BE2C (cell line): ENCODE measurements around the gene TASP1.

ENCODE experiments used
- DNase-seq: peaks from one replicate; pipeline ENCODE4 v3.0.0-alpha.2; 2020
- H3K27me3 ChIP-seq: fragments of 250-450 bp; sonication (Bioruptor Pico); 2 replicates; pipeline ENCODE4 v1.5.1; 2020; ENCODE audit warnings: mild to moderate bottlenecking
- H3K36me3 ChIP-seq: fragments of 250-450 bp; sonication (Bioruptor Pico); 2 replicates; pipeline ENCODE4 v1.5.1; 2020; ENCODE audit warnings: mild to moderate bottlenecking
- H3K4me1 ChIP-seq: fragments of 250-450 bp; sonication (Bioruptor Pico); 2 replicates; pipeline ENCODE4 v1.5.1; 2020
- H3K4me3 ChIP-seq: 2 replicates; pipeline ENCODE4 v1.5.1; 2011; ENCODE audit warnings: low read depth, low read length
- H3K9me3 ChIP-seq: fragments of 250-450 bp; sonication (Bioruptor Pico); 2 replicates; pipeline ENCODE4 v1.5.1; 2020
- CTCF ChIP-seq: IDR thresholded peaks from 2 replicates; pipeline ENCODE4 v1.5.1; 2012; ENCODE audit warnings: mild to moderate bottlenecking, low read depth, low read length

The TASP1 gene

GRCh38 chr20:13587370-13587769 is 51.4 kb downstream of the TASP1 start:
- no peak for DNase-seq
- Histone ChIP-seq H3K9me3 (no peaks in the 10 kb centered on the region), H3K4me3 (no peak overlapping the region), H3K27me3 (no peaks in the 10 kb centered on the region), H3K4me1 (no peaks in the 10 kb centered on the region), H3K36me3 (peaks cover 7% of the 10 kb centered on the region)
- no peak for TF ChIP-seq CTCF

- no peak for DNase-seq
- no peak overlapping the region for H3K4me3 ChIP-seq
- no peaks in the 10 kb centered on the region for H3K9me3 ChIP-seq
- TF ChIP-seq CTCF: no peak
- H3K4me1 ChIP-seq: no peaks in the 10 kb centered on the region
- H3K27me3 ChIP-seq: no peaks in the 10 kb centered on the region
- peaks cover 7% of the 10 kb centered on the region for H3K36me3 ChIP-seq
Measured at GRCh38 chr20:13586133-13586532, 52.6 kb downstream of the TASP1 start.

- H3K36me3 ChIP-seq: peaks cover 6% of the 10 kb centered on the region
- H3K9me3 ChIP-seq: no peaks in the 10 kb centered on the region
- no peaks in the 10 kb centered on the region for H3K4me1 ChIP-seq
Measured at GRCh38 chr20:13581451-13581850, 57.3 kb downstream of the TASP1 start.

GRCh38 chr20:13580707-13581106 is 58.0 kb downstream of the TASP1 start:
- no peaks in the 10 kb centered on the region for H3K27me3 ChIP-seq
- H3K4me1 ChIP-seq: no peaks in the 10 kb centered on the region
- H3K9me3 ChIP-seq: no peaks in the 10 kb centered on the region
- no peak for DNase-seq
- H3K36me3 ChIP-seq: peaks cover 2% of the 10 kb centered on the region; the same call in 1 of the 2 replicates
- H3K4me3 ChIP-seq: no peak overlapping the region
- TF ChIP-seq CTCF: no peak

More at GRCh38 chr20:13581451-13581850, 57.3 kb downstream of the TASP1 start:
- Histone ChIP-seq H3K4me3 (no peak overlapping the region), H3K27me3 (no peaks in the 10 kb centered on the region)
- DNase-seq: no peak
- no peak for TF ChIP-seq CTCF

- no peaks in the 10 kb centered on the region for H3K27me3 ChIP-seq
- DNase-seq: no peak
- no peaks in the 10 kb centered on the region for H3K4me1 ChIP-seq
- no peaks in the 10 kb centered on the region for H3K36me3 ChIP-seq
- no peaks in the 10 kb centered on the region for H3K9me3 ChIP-seq
- no peak for TF ChIP-seq CTCF
- H3K4me3 ChIP-seq: no peak overlapping the region
Measured at GRCh38 chr20:13574071-13574470, 64.7 kb downstream of the TASP1 start.

- TF ChIP-seq CTCF: no peak
- DNase-seq: no peak
- Histone ChIP-seq H3K4me1 (no peaks in the 10 kb centered on the region), H3K9me3 (no peaks in the 10 kb centered on the region), H3K36me3 (peaks cover 4% of the 10 kb centered on the region; the same call in 1 of the 2 replicates), H3K4me3 (no peak overlapping the region), H3K27me3 (no peaks in the 10 kb centered on the region)
Measured at GRCh38 chr20:13571662-13572061, 67.1 kb downstream of the TASP1 start.
